AG09319 (cell line): Measurements from ENCODE around the gene TUB.

Source experiments
- DNase-seq: peaks from one replicate; pipeline ENCODE4 v3.0.0-alpha.2; 2010; ENCODE audit warnings: low read depth; ENCODE audit errors: extremely low read depth
- TF ChIP-seq, protein P1 (sequence below): IDR thresholded peaks from 2 replicates; pipeline ENCODE4 v1.5.1; 2011; ENCODE audit warnings: low read depth, mild to moderate bottlenecking, inconsistent platforms, low read length, moderate library complexity

TUB gene

GRCh38 chr11:8102296-8102915, 21.4 kb downstream of the TUB start:
- TF ChIP-seq, protein P1, sequence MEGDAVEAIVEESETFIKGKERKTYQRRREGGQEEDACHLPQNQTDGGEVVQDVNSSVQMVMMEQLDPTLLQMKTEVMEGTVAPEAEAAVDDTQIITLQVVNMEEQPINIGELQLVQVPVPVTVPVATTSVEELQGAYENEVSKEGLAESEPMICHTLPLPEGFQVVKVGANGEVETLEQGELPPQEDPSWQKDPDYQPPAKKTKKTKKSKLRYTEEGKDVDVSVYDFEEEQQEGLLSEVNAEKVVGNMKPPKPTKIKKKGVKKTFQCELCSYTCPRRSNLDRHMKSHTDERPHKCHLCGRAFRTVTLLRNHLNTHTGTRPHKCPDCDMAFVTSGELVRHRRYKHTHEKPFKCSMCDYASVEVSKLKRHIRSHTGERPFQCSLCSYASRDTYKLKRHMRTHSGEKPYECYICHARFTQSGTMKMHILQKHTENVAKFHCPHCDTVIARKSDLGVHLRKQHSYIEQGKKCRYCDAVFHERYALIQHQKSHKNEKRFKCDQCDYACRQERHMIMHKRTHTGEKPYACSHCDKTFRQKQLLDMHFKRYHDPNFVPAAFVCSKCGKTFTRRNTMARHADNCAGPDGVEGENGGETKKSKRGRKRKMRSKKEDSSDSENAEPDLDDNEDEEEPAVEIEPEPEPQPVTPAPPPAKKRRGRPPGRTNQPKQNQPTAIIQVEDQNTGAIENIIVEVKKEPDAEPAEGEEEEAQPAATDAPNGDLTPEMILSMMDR, result no peak
- DNase-seq, result no peak

DNA sequence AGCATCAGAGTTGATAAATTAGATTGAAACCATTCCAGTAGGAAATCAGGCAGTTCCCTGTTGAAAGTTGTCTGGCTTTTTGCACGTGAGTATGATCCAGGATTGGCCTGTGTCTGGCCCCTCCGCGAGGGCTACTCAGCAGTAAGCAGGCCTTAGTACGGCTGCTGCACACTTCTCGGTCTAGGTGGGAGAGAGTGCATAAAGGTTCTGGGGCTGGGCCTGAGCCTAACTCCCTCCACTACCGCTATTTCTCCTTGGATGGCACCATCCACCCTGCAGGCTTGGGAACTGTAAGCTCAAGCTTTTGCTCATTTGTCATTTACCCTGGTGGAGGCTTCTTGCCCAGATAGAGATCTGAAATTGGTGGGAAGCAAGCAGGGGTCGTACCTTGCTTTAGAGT, 22.0 kb downstream of the TUB start:
- TF ChIP-seq, protein P1, result no peak
- no peak for DNase-seq

GRCh38 chr11:8103909-8104308, 22.9 kb downstream of the TUB start:
- TF ChIP-seq, protein P1, result no peak
- no peak for DNase-seq

DNA sequence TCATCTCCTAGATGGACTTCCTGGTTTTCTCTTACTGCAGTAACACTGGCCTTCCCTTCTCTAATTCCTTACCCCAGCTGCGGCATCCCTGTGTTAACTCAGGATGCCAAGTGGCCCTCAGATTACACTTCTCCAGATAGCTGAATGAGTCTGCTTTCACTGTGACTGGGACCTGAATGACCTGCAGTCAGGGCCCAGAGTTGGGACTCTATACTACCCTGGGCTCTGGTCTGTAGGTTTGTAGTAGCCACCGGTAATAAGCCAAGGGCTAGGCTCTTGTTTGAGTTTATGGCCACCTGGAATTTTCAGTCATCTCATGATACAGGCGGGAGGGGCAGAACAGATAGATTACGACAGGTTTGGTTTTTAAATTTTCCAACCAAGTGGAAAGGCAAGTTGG, 24.1 kb downstream of the TUB start:
- no peak for DNase-seq
- TF ChIP-seq, protein P1, result no peak

DNA sequence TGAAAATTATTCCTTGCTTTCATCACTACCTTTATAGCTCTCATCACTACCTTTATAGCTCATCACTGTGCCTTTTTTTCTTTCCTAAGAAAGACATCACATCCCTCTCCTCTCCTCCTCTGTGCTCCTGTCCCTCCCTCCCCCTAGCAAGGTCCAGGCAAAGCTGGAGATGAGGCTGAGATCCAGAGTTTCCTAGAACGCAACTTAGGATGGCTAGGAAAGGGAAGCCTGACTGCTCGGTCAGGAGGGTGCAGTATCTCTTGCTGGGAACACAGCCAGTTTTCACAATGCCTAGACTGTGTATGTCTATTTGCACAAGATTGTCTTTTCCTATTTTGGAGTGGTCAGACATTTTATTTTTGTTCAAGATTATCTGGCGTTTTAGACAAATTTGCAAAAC, 24.7 kb downstream of the TUB start:
- no peak for DNase-seq
- TF ChIP-seq, protein P1, result no peak

DNA sequence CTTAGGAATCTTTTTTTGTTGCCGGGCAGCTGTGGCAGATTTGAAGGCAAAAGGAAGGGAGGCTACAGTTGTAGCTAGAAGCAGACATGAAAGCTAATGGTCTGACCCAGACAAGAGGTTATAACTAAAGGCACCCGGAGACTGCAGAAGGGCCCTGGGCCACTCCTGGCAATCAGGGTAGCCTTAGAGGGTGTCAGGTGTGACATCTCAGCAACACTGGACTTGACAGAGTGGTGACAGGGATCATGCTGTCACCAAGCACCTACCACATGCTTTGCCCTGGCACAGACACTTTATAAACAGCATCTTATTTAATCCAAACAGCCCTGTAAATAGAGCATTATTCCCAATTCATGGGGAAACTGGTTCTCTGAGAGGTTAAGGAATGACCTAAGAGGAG, 25.7 kb downstream of the TUB start:
- DNase-seq, result no peak
- TF ChIP-seq, protein P1, result no peak

- TF ChIP-seq, protein P1, result no peak
- no peak for DNase-seq
Observed at GRCh38 chr11:8107642-8108041, 26.6 kb downstream of the TUB start.
